Colonic mucosa (tissue), 4 donors: ENCODE results near the gene TMED1. TPM values are rescaled to one million over a fixed set of nuclear protein-coding genes. Genes with fewer than 3 reads are reported as not detected.
"Not testable (repeated sequence)": the region's sequence is repeated elsewhere in the genome, so short reads cannot be mapped to it uniquely, and the experiment has no call there.

ENCODE experiments used
- DNase-seq: peaks from one replicate; pipeline ENCODE4 v3.0.0-alpha.2; 2020
- H3K27ac ChIP-seq: fragments of 200-600 bp; one replicate; pipeline ENCODE4 v1.8.0; 2021
- H3K27me3 ChIP-seq: fragments of 200-600 bp; one replicate; pipeline ENCODE4 v1.8.0; 2021
- H3K36me3 ChIP-seq: fragments of 200-600 bp; one replicate; pipeline ENCODE4 v1.8.0; 2021
- H3K4me1 ChIP-seq: fragments of 200-600 bp; one replicate; pipeline ENCODE4 v1.8.0; 2021; ENCODE audit warnings: mild to moderate bottlenecking
- H3K4me3 ChIP-seq: fragments of 200-600 bp; one replicate; pipeline ENCODE4 v1.8.0; 2021
- H3K9ac ChIP-seq, 2 donors: one replicate each; pipeline ENCODE4 v1.7.0; 2013; ENCODE audit warnings: control low read depth in 2 of 2, low read depth in 2 of 2, low read length in 2 of 2
- H3K9me3 ChIP-seq: fragments of 200-600 bp; one replicate; pipeline ENCODE4 v1.8.0; 2021
- intact Hi-C: fragments of 100-400 bp; cut with DNase I; formaldehyde crosslinking; loops from one replicate; pipeline ENCODE4 v1.14.1; 2022
- total RNA-seq, 2 donors: library from RNA; stranded (reverse); fragmentation: NEBNext Ultra II Directional in 1 of 2; extraction: Animal tissue kit (Norgen Biotek cat#: 25700) in 1 of 2; gene quantifications; one replicate each; pipeline ENCODE4 v1.2.1, GENCODE V29; 2021
- TF ChIP-seq, protein P1 (sequence below): fragments of 200-600 bp; IDR thresholded peaks from one replicate; pipeline ENCODE4 v1.8.0; 2022; ENCODE audit warnings: antibody characterized with exemption, mild to moderate bottlenecking
- donor health status: healthy.
- donor health status: DM: no; HTN: no; CAD: no.
- donor health status: DM: no; HTN: no; CAD: no.

Gene TMED1
- total RNA-seq, 2 donors from 2014 or later: 21.2 to 22.5 TPM

DNA sequence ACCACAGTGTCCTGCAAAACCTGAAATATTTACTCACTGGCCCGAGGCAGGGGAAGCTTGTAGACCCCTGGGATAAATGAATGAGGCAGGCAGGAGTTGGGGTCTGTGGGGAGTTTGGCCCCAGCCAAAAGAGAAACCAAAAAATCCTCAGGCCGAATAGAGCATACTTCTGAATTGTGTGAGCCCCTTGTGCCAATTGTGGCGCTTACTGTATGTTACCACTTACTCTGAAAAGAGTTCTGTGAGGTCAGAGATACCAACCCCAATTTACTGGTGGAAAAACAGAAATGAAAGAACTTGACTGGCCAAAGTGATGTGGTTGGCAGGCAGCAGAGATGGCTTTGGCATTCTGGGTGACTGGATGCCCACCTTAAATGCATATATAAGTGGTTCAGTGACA is 42.2 kb upstream of the TMED1 start:
- Histone ChIP-seq H3K27ac (peak overlapping the region; percentile 39), H3K9me3 (no peaks in the 10 kb centered on the region), H3K4me1 (peaks cover 9% of the 10 kb centered on the region), H3K36me3 (no peaks in the 10 kb centered on the region), H3K27me3 (no peaks in the 10 kb centered on the region), H3K9ac (no peak overlapping the region), H3K4me3 (no peak overlapping the region)
- intact Hi-C loops: no loop called here
- DNase-seq: no peak
- TF ChIP-seq, protein P1, sequence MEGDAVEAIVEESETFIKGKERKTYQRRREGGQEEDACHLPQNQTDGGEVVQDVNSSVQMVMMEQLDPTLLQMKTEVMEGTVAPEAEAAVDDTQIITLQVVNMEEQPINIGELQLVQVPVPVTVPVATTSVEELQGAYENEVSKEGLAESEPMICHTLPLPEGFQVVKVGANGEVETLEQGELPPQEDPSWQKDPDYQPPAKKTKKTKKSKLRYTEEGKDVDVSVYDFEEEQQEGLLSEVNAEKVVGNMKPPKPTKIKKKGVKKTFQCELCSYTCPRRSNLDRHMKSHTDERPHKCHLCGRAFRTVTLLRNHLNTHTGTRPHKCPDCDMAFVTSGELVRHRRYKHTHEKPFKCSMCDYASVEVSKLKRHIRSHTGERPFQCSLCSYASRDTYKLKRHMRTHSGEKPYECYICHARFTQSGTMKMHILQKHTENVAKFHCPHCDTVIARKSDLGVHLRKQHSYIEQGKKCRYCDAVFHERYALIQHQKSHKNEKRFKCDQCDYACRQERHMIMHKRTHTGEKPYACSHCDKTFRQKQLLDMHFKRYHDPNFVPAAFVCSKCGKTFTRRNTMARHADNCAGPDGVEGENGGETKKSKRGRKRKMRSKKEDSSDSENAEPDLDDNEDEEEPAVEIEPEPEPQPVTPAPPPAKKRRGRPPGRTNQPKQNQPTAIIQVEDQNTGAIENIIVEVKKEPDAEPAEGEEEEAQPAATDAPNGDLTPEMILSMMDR: no peak

DNA sequence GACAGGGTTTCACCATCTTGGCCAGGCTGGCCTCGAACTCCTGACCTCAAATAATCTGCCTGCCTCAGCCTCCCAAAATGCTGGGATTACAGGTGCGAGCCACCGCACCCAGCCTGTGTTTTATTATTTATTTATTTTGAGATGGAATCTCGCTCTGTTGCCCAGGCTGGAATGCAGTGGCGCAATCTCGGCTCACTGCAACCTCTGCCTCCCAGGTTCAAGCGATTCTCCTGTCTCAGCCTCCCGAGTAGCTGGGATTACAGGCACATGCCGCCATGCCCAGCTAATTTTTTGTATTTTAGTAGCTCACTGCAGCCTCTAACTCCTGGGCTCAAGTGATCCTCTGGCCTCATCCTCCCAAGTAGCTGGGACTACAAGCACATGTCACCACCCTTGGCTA is 41.6 kb upstream of the TMED1 start:
- H3K27ac ChIP-seq, intact Hi-C loops, H3K9me3 ChIP-seq, H3K27me3 ChIP-seq, DNase-seq, H3K4me1 ChIP-seq, H3K36me3 ChIP-seq, H3K4me3 ChIP-seq, H3K9ac ChIP-seq: not testable (repeated sequence)

DNA sequence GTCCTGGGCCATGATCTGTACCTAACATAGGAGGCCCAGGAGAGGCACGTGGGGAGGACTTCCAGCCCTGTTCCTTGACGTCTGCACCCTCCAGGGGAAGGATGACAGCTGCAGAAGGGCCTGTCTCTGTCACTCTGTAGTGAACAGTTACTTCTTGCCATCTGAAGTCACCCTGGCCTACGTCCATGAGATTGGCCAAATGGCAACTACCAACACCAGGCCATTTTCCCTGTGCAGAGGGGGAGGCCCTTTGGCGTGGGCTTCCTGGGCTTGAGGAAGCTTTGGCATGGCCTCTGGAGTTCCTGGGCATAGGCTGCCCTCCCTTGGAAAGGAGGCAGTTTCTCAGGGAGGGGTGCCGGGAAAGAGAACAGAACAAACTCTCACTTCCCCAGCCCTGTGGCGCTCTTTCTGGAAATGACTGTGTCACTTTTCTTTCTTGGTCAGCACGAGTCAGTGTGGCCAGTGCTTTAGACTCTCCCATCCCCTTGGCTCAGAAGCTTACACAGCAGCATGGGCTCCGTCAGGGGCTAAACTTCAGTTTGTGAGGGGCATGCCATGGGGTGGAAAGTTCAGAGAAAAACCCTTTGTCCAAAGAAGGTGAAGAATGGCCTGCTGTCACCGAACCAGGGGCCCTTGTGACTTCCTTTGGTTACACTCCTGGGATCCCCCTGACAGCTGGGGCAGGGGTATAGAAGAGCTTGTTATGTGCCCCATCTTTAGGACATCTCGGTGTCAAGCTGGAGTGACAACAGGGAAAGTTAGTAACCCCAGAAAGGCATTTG is 40.6 kb upstream of the TMED1 start:
- Histone ChIP-seq H3K9me3 (no peaks in the 10 kb centered on the region), H3K27ac (no peak overlapping the region), H3K4me3 (no peak overlapping the region), H3K36me3 (no peaks in the 10 kb centered on the region), H3K4me1 (peaks cover 9% of the 10 kb centered on the region), H3K27me3 (no peaks in the 10 kb centered on the region), H3K9ac (no peak overlapping the region)
- intact Hi-C loops: no loop called here
- TF ChIP-seq, protein P1: no peak
- no peak for DNase-seq

DNA sequence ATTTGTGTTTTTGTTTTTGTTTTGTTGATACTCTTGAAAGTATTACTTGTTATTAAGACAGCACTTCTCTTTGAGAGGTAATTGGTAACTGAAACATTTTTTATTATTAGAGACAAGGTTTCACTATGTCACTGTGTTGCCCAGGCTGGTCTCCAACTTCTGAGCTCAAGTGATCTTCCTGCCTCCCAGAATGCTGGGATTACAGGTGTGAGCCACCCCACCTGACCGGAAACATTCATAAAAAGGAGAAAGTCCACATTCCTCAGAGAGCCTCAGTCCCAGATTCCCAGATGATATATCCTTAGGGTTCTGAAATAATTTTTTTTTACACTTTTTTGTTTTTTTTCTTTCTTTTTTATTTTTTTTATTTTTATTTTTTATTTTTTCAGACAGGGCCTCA is 38.0 kb upstream of the TMED1 start:
- Histone ChIP-seq H3K27me3 (no peaks in the 10 kb centered on the region), H3K4me3 (no peak overlapping the region), H3K9ac (no peak overlapping the region), H3K4me1 (peaks cover 6% of the 10 kb centered on the region), H3K36me3 (no peaks in the 10 kb centered on the region), H3K27ac (peak overlapping the region; percentile 24), H3K9me3 (no peaks in the 10 kb centered on the region)
- TF ChIP-seq, protein P1: no peak
- DNase-seq: peak; percentile 68
- intact Hi-C loops: loop anchor here (5.0 kb wide), 1 partner anchor 53 kb away; the partner anchor contains the start of genes TIMM29 and YIPF2

DNA sequence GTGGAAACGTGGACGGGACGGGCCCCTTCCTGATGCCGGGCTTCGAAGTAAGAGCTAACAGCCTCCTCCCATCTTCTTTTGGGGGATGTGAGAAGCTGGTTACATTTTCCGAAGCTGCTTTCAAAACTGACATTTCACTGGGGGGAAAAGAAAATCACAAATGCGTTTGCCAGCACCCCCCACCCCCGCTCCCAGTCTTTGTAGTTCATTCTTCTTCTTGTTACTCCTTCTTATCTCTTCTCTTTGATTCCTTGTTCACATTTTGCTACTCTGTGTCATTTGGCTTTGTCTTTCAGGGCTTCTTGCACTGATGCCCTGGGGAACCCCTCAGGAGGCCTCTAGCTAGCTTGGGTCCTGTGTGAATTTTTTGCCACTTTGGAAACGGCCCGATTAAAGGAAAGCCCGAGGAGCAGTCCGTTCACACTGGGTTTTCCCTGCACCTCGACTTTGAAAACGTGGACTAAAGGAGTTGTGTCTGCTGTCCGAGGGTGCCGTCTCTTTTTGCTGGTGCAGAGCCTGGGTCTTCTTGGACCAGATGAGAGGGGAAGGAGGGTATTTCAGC is 36.6 kb upstream of the TMED1 start:
- no peak for DNase-seq
- Histone ChIP-seq H3K36me3 (no peaks in the 10 kb centered on the region), H3K27ac (peak overlapping the region; percentile 75), H3K9ac (peak overlapping the region; percentile 71 to 81), H3K27me3 (no peaks in the 10 kb centered on the region), H3K4me1 (no peaks in the 10 kb centered on the region), H3K9me3 (no peaks in the 10 kb centered on the region), H3K4me3 (peak overlapping the region; percentile 65)
- intact Hi-C loops: loop anchor here (5.0 kb wide), 1 partner anchor 55 kb away; the partner anchor contains the start of genes TIMM29 and YIPF2
- TF ChIP-seq, protein P1: no peak
